GM12875 (cell line): ENCODE data around the gene CHPF.

Experiments
- H3K4me3 ChIP-seq: one replicate; pipeline ENCODE4 v1.5.1; 2011; ENCODE audit warnings: low read depth, low read length, control low read depth
- TF ChIP-seq, protein P1 (sequence below): IDR thresholded peaks from 2 replicates; pipeline ENCODE4 v1.5.1; 2011; ENCODE audit warnings: low read depth, mild to moderate bottlenecking, control low read depth, inconsistent platforms, low read length, moderate library complexity, borderline replicate concordance; ENCODE audit not compliant: insufficient read depth

The CHPF gene

DNA sequence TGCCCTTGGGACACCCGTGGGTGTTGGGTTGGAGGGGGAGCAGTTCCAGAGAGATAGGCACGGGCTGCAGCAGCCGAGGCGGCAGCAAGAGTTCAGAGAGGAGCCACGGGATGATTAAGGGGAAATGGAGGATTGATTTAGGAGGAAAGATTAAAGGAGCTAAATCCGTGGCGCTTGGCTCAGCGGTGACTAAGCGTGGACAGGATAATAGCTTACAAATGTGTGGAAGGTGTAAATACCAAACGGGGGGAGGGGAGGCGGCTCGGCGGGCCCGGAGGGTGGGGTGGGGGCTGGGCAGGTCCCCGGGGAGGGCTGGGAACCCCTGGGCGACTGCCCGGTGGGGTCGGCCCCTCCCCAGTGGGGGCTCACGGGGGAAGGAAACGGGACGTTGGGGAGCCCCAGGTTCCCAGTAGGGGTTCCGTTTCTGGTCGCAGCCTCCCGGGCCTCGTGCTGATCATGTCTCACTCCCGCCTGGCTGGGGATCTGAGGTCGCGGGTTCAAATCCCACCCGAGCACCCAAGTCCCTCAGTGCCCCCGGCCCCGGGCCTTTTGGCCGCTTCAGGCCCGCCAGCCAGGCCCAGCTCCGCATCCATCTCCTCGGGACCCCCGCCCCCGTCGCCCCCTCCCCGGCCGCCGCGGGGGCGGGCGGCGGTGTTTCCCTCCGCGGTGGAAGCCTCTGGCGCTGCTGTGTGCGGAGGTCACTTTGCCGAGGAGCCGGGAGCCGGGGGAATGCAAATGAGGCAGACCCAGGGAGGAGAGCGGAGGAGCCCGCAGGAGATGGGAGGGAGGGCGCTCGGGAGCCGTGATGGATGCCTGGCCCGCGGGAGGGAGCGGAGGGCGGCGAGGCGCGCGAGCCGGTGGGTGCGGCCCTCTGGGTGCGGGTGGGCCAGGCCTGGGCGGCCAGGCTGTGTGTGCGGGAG is 21.2 kb downstream of the CHPF start:
- TF ChIP-seq, protein P1, sequence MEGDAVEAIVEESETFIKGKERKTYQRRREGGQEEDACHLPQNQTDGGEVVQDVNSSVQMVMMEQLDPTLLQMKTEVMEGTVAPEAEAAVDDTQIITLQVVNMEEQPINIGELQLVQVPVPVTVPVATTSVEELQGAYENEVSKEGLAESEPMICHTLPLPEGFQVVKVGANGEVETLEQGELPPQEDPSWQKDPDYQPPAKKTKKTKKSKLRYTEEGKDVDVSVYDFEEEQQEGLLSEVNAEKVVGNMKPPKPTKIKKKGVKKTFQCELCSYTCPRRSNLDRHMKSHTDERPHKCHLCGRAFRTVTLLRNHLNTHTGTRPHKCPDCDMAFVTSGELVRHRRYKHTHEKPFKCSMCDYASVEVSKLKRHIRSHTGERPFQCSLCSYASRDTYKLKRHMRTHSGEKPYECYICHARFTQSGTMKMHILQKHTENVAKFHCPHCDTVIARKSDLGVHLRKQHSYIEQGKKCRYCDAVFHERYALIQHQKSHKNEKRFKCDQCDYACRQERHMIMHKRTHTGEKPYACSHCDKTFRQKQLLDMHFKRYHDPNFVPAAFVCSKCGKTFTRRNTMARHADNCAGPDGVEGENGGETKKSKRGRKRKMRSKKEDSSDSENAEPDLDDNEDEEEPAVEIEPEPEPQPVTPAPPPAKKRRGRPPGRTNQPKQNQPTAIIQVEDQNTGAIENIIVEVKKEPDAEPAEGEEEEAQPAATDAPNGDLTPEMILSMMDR = no peak
- no peak overlapping the region for H3K4me3 ChIP-seq

DNA sequence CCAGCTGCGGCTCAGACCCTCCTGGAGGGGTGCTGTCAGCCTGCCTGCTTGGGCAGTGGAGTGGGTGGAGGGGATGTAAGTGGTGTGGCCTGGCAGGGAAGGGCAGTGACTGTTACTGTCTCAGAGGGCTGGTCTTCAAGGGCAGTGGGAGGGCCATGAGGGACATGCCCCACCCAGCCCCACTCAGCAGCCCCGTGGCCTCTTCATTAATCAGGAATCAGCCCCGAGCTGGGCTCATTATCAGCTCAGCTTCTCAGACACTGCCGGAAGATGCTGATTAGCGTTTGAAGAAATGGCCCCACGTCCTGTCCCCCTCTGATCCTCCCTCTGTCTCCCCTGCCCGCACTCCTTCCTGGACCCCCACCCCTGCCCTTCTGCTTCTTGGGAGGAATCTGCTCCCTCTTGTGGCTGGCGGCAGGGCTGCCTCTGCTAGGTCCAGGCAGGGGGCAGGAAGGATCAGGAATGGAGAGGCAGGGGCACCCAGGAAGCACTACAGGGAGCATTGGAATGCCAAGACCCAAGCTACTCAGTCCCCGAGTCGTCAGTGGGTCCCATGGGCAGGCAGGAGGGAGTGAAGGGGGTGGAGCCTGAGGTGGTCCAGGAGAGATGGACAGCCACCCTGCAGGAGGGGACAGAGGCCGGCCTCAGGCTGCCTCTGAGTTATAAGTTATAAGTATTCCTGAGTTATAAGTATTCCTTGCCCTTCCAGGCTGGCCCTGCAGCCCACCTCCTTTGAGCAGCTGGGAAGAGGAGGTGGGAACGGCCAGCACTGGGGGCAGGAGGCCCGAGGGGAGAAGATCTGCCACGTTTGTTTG is 22.3 kb downstream of the CHPF start:
- no peak overlapping the region for H3K4me3 ChIP-seq
- TF ChIP-seq, protein P1 = peak; percentile 47

DNA sequence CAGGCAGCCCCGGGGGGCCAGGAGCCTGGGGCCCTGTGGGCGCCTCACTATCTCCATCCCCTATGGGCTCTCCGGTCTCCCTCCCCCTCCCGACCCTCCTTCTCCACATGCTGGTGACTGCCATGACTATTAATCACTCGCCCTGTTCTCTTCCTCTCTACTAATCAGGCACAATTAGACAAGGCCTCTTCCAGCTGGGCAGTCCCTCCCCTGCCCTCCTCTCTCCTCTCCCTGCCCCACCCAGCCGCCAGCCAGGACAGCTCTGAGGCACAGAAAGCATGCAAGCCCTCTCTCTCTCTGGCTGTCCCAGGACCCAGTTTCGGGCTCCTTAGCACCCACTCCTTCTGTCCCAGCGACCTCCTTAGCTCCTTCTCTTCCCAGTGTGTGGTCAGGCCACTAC is 23.5 kb downstream of the CHPF start:
- no peak overlapping the region for H3K4me3 ChIP-seq
- TF ChIP-seq, protein P1 = no peak

DNA sequence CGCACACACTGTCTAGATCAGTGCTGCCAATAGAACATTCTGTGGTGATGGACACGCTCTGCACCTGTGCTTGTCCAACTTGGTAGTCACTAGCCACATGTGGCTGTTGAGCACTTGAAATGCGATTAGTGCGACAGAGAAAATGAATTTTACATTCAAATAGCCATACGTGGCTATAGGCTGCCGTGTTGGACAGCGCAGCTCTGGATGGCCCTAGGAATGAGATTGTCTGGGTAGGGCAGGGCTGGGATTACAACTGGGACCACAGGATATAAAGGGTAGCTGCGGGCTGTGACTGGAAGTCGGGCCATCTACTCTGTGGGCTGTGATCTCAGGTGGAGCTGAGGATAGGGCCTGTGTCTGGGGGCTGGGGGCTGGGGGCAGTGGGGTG is 24.1 kb downstream of the CHPF start:
- TF ChIP-seq, protein P1 = no peak
- H3K4me3 ChIP-seq = no peak overlapping the region

DNA sequence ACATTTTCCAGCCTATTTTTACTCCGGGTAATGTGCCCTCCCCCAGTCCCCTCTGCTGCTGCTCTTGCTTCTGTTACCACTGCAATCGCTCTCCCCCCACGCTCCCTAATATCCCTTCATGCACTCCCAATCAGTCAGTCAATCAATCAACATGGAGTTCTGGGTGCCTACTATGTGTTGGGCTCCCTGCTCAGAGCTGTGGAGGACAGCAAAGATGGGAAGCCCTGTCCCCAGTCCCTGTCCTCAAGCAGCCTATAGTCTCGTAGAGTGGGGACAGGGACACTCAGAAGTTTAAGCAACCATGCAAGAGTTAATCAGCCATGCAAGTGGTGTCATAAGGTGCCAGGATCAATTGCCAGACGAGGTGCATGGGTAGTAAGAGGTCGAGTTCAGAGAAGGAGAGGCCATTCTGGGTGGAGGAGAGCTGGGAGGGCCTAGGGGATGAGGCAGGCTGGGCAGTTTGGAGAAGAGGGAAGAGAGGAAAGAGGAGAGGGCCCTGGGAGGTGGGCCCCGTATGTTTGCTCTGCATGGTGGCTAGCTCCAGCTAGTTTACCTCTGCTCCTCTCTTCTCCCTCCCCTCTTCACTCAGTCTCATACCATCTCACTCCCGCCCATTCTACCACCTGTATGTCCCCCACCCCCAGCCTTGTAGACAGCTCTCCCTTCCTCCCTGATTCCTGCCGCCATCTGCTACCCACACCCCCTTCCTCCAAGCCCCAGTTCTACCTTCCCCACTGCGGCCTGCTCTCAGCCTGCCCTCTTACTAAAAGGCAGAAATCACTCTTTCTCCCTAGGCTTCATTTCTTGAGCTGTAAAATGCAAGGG is 25.4 kb downstream of the CHPF start:
- H3K4me3 ChIP-seq = no peak overlapping the region
- TF ChIP-seq, protein P1 = no peak

DNA sequence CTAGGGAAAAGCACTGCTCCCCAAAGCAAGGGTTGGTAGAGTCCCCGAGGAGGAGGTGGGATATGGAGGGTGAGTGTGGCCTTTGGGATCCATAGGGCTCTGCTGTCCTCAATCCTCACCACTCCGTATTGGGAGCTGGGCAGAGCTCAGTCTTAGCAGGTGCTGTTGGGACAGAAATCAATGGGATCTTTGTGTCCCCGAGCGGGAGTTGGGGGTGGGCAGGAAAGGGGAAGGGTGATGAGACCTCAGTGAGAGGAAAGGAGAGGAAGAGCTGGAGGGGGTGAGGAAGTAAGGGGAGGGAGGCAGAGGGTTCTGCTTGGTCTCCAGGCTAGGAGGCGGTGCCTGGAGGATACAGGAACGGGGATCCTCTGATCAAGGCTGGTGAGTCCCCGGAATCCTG is 26.7 kb downstream of the CHPF start:
- no peak overlapping the region for H3K4me3 ChIP-seq
- TF ChIP-seq, protein P1 = no peak
